Activated CD4-positive, alpha-beta T cell treated with anti-CD3 and anti-CD28 coated beads, Interleukin-2, amount 50 U/mL, for 24 hours (primary cell): ENCODE measurements around the gene TMC3.

Experiments
- DNase-seq, 2 donors: peaks; one replicate each; pipeline ENCODE4 v3.0.0-alpha.2; 2020; ENCODE audit warnings: low read depth in 1 of 2, low spot score in 1 of 2

Gene TMC3

DNA sequence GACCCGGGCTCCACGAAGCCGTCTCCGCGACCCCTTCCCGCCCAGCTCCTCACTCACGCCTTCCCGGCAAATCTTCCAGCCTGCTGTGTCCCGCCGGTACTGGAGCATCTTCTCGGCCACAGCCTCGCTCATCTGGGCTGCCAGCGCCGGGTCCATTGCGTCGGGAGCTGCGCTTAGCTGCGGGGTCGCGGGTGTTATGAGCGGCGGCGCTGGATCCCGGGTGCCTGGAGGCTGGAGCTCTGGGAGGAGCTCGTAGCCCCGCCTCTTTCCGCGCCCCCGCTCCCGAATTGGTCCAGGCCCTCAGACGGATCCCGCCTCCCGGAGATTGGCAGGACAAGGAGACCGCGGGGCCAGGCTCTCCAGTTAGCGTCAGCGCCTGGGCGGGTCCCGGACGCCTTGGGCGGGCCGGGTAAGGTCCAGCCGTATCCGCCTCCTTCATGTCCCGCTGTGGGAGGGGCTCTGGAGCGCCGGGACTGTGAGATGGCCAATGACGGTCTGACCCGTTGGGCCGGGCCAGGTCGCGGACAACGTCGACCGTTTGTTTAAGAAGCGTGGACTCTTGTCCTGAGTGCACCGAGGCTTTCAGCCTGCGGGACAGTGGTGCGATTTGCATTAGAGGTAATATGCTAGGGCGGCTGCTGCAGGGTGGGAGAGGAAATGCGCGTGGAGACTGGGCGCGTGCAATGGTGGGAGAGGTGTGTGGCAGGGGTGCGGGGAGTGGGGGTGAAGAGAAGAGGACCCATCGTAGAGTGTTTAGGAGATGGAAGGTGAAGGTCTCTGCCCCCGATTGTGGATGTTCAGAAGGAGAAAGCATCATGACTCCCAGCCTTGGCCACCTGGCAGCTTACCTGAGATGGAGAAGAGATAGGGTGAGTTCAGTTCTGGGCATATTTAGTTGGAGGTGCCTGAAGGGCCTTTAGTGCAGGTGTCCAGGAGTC lies 49.8 kb downstream of the TMC3 start, which contains the start of gene STARD5:
STARD5 (minus strand) TSS at position 198 of the 938 bp plus-strand sequence; CDS start at position 156, 42 bp downstream.
- peak; percentile 89 to 96 for DNase-seq

GRCh38 chr15:81323559-81323943 lies 50.5 kb downstream of the TMC3 start:
- no peak for DNase-seq

GRCh38 chr15:81322676-81323253 lies 51.2 kb downstream of the TMC3 start:
- DNase-seq: no peak

- no peak for DNase-seq
These were observed 52.3 kb downstream of the TMC3 start for GRCh38 chr15:81321667-81322066.

DNA sequence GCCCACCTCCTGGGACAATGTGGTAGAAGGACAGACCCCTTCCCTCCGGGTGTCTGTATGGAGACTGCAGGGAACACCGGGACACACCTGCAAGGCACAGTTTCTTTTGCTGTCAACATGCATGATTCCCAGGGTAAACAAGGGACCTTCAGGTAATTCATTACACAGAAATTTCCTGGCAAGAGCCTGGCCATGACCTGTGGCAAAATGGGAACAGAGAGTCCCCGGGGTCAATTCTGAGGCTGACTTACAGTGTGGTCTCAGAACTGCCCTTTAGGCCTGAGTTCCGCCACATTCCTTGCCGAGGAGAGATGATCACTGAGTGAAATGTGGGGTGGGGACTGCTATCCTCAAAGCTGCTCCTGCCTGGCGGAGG lies 56.4 kb downstream of the TMC3 start:
- DNase-seq: no peak

DNA sequence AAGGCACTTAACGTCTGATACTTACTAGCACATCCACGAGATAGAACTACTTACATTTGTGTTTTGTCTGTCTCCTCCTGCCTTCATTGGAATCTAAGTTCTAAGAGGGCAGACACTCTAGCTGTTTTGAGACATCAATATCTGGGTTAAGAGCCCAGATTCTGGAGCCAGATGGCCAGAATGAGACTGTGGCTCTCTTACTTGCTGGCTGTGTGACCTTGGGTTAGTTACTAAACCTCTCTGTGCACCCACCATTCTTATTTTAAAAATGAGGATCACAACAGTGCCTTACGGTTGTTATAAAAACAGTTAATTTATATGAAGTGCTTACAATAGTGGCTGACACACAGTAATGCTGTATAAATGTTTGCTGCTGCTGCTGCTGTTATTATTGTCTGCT lies 57.7 kb downstream of the TMC3 start:
- no peak for DNase-seq

- no peak for DNase-seq
These were observed 58.4 kb downstream of the TMC3 start for GRCh38 chr15:81315452-81316175.

- DNase-seq: no peak
These were observed 59.6 kb downstream of the TMC3 start for GRCh38 chr15:81314378-81314777.

DNA sequence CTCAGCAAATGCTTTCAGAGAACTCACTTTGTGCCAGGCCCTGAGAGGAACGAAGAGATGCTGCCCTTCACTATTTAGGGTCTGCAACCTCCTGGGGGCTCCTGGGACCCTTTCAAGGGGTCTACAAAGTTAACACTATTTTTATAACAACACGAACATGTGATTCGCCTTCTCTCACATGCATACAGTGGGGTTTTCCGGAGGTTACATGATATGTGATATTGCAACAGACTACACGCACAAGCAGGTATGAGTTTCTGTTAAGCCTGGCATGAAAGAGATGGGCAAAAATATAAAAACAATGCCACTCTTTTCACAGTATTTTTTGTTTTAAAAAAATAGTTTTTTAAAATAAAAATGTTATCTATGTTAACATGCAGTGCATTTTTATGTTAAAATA lies 60.3 kb downstream of the TMC3 start:
- no peak for DNase-seq

DNA sequence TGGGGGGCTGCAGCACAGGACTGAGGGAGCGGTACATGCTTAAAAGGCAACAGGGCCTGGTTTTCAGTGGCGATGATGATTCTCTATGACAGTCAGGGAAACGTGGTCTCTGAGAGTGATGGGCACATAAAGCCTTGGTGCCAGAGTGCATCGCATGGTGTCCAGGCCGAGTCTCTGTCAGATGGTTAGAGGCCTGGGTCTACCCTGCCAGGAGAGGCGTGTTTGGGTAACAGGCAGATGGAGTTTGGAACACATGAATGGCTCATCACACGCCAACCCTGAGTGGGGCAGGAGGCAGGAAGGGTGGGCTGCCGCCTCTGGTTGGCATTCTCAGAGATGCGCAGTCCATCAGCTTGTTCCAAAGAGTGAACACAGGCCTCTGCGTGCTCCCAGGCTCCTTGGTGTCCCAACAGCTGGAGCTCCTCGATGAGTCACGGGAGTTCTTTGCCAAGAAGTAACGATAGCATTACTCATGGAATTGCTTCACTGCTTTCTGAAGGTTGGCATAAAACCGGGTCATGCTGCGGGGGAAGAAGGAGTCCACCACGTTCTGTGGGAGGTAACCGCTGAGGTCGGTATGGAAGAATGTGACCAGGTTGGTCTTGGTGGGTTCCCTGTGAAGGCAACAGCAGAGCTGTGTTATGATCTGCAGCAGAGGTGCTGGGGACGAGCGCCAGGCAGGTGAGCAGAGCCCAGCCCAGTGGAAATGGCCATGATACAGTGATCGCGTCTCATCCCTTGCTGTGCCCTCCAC lies 61.0 kb downstream of the TMC3 start:
- no peak for DNase-seq

GRCh38 chr15:81311752-81312464 lies 62.1 kb downstream of the TMC3 start:
- no peak for DNase-seq

GRCh38 chr15:81310480-81310879 lies 63.5 kb downstream of the TMC3 start:
- DNase-seq: no peak

- no peak for DNase-seq
These were observed 64.2 kb downstream of the TMC3 start for GRCh38 chr15:81309647-81310450.

DNA sequence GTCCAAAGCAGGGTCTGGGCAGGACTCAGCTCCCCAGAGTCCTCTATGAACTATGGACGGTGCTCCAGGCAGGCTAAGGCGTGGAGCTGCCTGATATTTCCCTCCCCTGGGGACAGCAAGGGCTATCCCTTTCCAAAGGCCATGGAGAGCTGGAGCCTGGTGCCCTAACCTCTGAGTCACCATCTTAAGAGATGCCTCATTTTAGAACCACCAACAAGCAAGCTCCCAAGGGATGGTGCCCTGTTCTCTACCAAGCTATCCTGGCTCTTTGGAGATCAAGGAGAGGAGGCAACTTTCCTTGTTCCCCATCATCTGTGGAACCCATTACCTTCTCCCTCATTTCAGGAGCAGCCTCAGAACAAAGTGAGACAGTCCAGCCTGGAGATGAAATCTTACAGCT lies 65.8 kb downstream of the TMC3 start:
- no peak for DNase-seq

DNA sequence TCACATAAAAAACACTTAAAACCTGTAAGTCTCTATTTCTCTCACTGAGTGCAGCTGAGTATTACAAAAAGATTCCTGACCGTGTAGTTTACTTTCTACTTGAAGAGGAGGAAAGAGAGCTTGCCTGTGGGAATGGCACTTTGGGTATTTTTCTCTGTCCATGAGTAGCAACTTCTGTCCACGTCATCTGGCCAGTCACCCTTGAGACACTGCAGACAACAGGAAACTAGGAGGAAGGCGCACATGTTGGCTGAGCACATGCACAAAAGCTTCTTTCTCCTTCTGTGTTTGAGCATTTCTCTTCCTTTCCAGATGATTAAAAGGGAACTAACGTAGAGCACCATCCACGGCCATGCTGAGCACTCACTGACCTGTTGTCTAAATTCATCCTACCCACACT lies 69.8 kb downstream of the TMC3 start:
- DNase-seq: no peak

- DNase-seq: no peak
These were observed 70.5 kb downstream of the TMC3 start for GRCh38 chr15:81303244-81304225.

GRCh38 chr15:81302701-81303109 lies 71.3 kb downstream of the TMC3 start:
- no peak for DNase-seq

DNA sequence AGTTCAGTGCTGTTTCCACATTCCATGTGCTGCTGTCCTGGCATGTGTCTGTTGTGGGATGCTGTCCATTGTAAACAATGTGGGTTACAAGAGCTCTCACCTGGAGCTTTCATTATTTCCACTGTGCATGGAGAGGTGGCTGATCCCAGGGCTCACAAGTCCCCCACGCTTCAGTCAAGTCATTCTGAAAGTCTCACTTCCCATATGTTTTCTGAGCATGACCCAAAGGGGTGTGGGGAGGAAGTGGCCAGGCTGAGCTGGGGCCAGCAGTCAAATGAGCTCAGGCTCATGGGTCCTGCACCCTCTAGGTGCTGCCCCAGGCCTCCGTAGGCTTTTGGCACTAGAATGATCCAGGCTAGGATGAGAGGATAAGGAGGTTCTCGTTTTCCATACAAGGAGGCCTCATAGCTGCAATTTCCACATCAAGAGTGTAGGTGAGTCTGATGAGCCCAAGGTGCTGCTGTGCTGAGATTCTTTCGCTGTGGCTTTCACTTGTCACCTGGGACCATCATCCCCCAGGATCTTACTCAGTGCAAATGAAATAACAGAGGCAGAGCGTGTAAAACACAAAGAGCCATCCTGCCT lies 72.1 kb downstream of the TMC3 start:
- DNase-seq: no peak
